Mesenchymal stem cell (in vitro differentiated cells and primary cell): ENCODE measurements around the gene IL6R.

ENCODE experiments used
- DNase-seq: peaks from one replicate; pipeline ENCODE4 v3.0.0-alpha.2; 2013
- H2AFZ ChIP-seq: one replicate; pipeline ENCODE4 v1.6.1; 2013; ENCODE audit warnings: low read depth, mild to moderate bottlenecking, control low read depth, inconsistent platforms, low read length, moderate library complexity
- H2AK5ac ChIP-seq: 2 replicates; pipeline ENCODE4 v1.6.1; 2013; ENCODE audit warnings: low read length, moderate library complexity, mild to moderate bottlenecking, inconsistent platforms; ENCODE audit not compliant: severe bottlenecking
- H2BK120ac ChIP-seq: one replicate; pipeline ENCODE4 v1.6.1; 2013; ENCODE audit warnings: low read depth, mild to moderate bottlenecking, inconsistent platforms, low read length, moderate library complexity
- H2BK12ac ChIP-seq, 2 experiments: one replicate each; pipeline ENCODE4 v1.6.1; 2013; ENCODE audit warnings: inconsistent platforms in 2 of 2, low read length in 2 of 2, mild to moderate bottlenecking in 2 of 2, moderate library complexity in 2 of 2, control low read depth in 1 of 2
- H2BK15ac ChIP-seq: one replicate; pipeline ENCODE4 v1.6.1; 2013; ENCODE audit warnings: mild to moderate bottlenecking, low read depth, inconsistent platforms; ENCODE audit not compliant: poor library complexity, severe bottlenecking
- H2BK5ac ChIP-seq: 2 replicates; pipeline ENCODE4 v1.6.1; 2013; ENCODE audit warnings: low read depth, mild to moderate bottlenecking, low read length, control low read depth, inconsistent platforms; ENCODE audit not compliant: poor library complexity, severe bottlenecking
- H3K14ac ChIP-seq, 2 experiments: one replicate each; pipeline ENCODE4 v1.6.1; 2013; ENCODE audit warnings: inconsistent platforms in 2 of 2, low read length in 2 of 2, control low read depth in 1 of 2, mild to moderate bottlenecking in 1 of 2, moderate library complexity in 1 of 2
- H3K18ac ChIP-seq, 2 experiments: one replicate each; pipeline ENCODE4 v1.6.1; 2013; ENCODE audit warnings: inconsistent platforms in 2 of 2, low read length in 2 of 2, control low read depth in 1 of 2, low read depth in 1 of 2, mild to moderate bottlenecking in 1 of 2
- H3K23ac ChIP-seq, 2 experiments: one replicate each; pipeline ENCODE4 v1.6.1; 2013; ENCODE audit warnings: inconsistent platforms in 2 of 2, low read length in 2 of 2, mild to moderate bottlenecking in 2 of 2, moderate library complexity in 2 of 2, control low read depth in 1 of 2
- H3K27ac ChIP-seq: 2 replicates; pipeline ENCODE4 v1.5.1; 2013; ENCODE audit warnings: mild to moderate bottlenecking, moderate library complexity, low read length, control low read depth, inconsistent platforms; ENCODE audit not compliant: poor library complexity, severe bottlenecking
- H3K27me3 ChIP-seq, 2 experiments: 2 replicates each; pipeline versions ENCODE4 v1.6.1 to v1.7.0; 2013; ENCODE audit warnings: low read length in 2 of 2, mild to moderate bottlenecking in 2 of 2, moderate library complexity in 2 of 2, control low read depth in 1 of 2, inconsistent platforms in 1 of 2; ENCODE audit not compliant: control insufficient read depth in 1 of 2, insufficient read depth in 1 of 2
- H3K36me3 ChIP-seq, 2 experiments: 2 replicates each; pipeline versions ENCODE4 v1.6.1 to v1.7.0; 2013; ENCODE audit warnings: low read length in 2 of 2, control low read depth in 1 of 2, inconsistent platforms in 1 of 2, low read depth in 1 of 2, mild to moderate bottlenecking in 1 of 2; ENCODE audit not compliant: insufficient read depth in 2 of 2, control insufficient read depth in 1 of 2
- H3K4ac ChIP-seq, 2 experiments: one replicate each; pipeline ENCODE4 v1.6.1; 2013; ENCODE audit warnings: inconsistent platforms in 2 of 2, low read length in 2 of 2, mild to moderate bottlenecking in 2 of 2, moderate library complexity in 2 of 2, control low read depth in 1 of 2, low read depth in 1 of 2
- H3K4me1 ChIP-seq: 2 replicates; pipeline ENCODE4 v1.6.1; 2013; ENCODE audit warnings: low read depth, low read length, control low read depth; ENCODE audit not compliant: control insufficient read depth, insufficient read depth
- H3K4me2 ChIP-seq: 2 replicates; pipeline ENCODE4 v1.6.1; 2013; ENCODE audit warnings: low read length, mild to moderate bottlenecking, inconsistent platforms; ENCODE audit not compliant: poor library complexity, severe bottlenecking
- H3K4me3 ChIP-seq, 2 experiments: 2 replicates each; pipeline versions ENCODE4 v1.5.1 to v1.7.0; 2013; ENCODE audit warnings: low read length in 2 of 2, mild to moderate bottlenecking in 2 of 2, control low read depth in 1 of 2, low read depth in 1 of 2; ENCODE audit not compliant: insufficient read depth in 1 of 2
- H3K79me1 ChIP-seq: replicated peaks from 2 replicates; pipeline ENCODE4 v1.6.1; 2013; ENCODE audit warnings: mild to moderate bottlenecking, control low read depth, low read length, inconsistent platforms; ENCODE audit not compliant: poor library complexity, severe bottlenecking
- H3K9ac ChIP-seq: 2 replicates; pipeline ENCODE4 v1.7.0; 2013; ENCODE audit warnings: mild to moderate bottlenecking, low read length, moderate library complexity
- H3K9me3 ChIP-seq: 2 replicates; pipeline ENCODE4 v1.7.0; 2013; ENCODE audit warnings: mild to moderate bottlenecking, low read length; ENCODE audit not compliant: control insufficient read depth
- H4K8ac ChIP-seq: one replicate; pipeline ENCODE4 v1.6.1; 2013; ENCODE audit warnings: inconsistent platforms, mild to moderate bottlenecking, low read length, moderate library complexity
- H4K91ac ChIP-seq: one replicate; pipeline ENCODE4 v1.6.1; 2013; ENCODE audit warnings: mild to moderate bottlenecking, low read length, inconsistent platforms
- WGBS: methylation state at CpG from one replicate; pipeline ENCODE4 v1.1.7; 2013; ENCODE audit warnings: mixed read lengths; 5-methylcytosine and 5-hydroxymethylcytosine counted together

The IL6R gene

GRCh38 chr1:154512760-154513159, 107.6 kb downstream of the IL6R start:
- Histone ChIP-seq H3K36me3 (no peaks in the 10 kb centered on the region), H4K8ac (no peak overlapping the region), H3K27ac (no peak overlapping the region), H4K91ac (no peak overlapping the region), H2AK5ac (no peak overlapping the region), H3K14ac (no peak overlapping the region), H3K18ac (no peak overlapping the region), H3K4me3 (no peak overlapping the region), H3K4me1 (no peaks in the 10 kb centered on the region), H2BK15ac (no peak overlapping the region), H3K4ac (no peak overlapping the region), H3K27me3 (peaks cover 43 to 48% of the 10 kb centered on the region in 2 experiments), H3K9me3 (no peaks in the 10 kb centered on the region), H3K79me1 (no peaks in the 10 kb centered on the region), H3K4me2 (no peak overlapping the region), H2BK120ac (no peak overlapping the region), H2BK12ac (no peak overlapping the region), H2BK5ac (no peak overlapping the region), H2AFZ (no peak overlapping the region), H3K9ac (no peak overlapping the region), H3K23ac (no peak overlapping the region)
- WGBS: 100% methylated on average over 1 of the region's 3 CpGs
- DNase-seq: no peak

- Histone ChIP-seq H2AK5ac (no peak overlapping the region), H3K36me3 (no peaks in the 10 kb centered on the region), H3K27ac (no peak overlapping the region), H3K27me3 (peaks cover 33 to 38% of the 10 kb centered on the region in 2 experiments), H4K8ac (no peak overlapping the region), H2BK12ac (no peak overlapping the region), H3K4ac (no peak overlapping the region), H3K14ac (no peak overlapping the region), H4K91ac (no peak overlapping the region), H2AFZ (no peak overlapping the region), H2BK120ac (no peak overlapping the region), H2BK15ac (no peak overlapping the region), H3K9ac (no peak overlapping the region), H3K79me1 (no peaks in the 10 kb centered on the region), H3K23ac (no peak overlapping the region), H3K18ac (no peak overlapping the region), H3K4me3 (no peak overlapping the region), H2BK5ac (no peak overlapping the region), H3K4me2 (no peak overlapping the region), H3K4me1 (no peaks in the 10 kb centered on the region), H3K9me3 (no peaks in the 10 kb centered on the region)
- DNase-seq: no peak
- WGBS: 92% methylated on average over 3 of the region's 7 CpGs
Observed at GRCh38 chr1:154514066-154514553, 109.0 kb downstream of the IL6R start.

GRCh38 chr1:154517661-154518060, 112.5 kb downstream of the IL6R start:
- H3K27ac ChIP-seq: no peak overlapping the region
- no peak for DNase-seq
- H2AFZ ChIP-seq: no peak overlapping the region
- H3K4me1 ChIP-seq: no peaks in the 10 kb centered on the region
- 94% methylated on average over 11 of the region's 11 CpGs for WGBS
- H2BK15ac ChIP-seq: no peak overlapping the region
- H3K18ac ChIP-seq: no peak overlapping the region
- H2BK5ac ChIP-seq: no peak overlapping the region
- H2BK12ac ChIP-seq: no peak overlapping the region
- H3K23ac ChIP-seq: no peak overlapping the region
- no peak overlapping the region for H3K9ac ChIP-seq
- no peaks in the 10 kb centered on the region for H3K79me1 ChIP-seq
- no peak overlapping the region for H3K4me3 ChIP-seq
- no peaks in the 10 kb centered on the region for H3K36me3 ChIP-seq
- no peak overlapping the region for H4K8ac ChIP-seq
- H3K4ac ChIP-seq: no peak overlapping the region
- no peak overlapping the region for H3K14ac ChIP-seq
- no peak overlapping the region for H3K4me2 ChIP-seq
- H4K91ac ChIP-seq: no peak overlapping the region
- H3K27me3 ChIP-seq: peaks cover 41 to 53% of the 10 kb centered on the region in 2 experiments
- no peak overlapping the region for H2BK120ac ChIP-seq
- no peak overlapping the region for H2AK5ac ChIP-seq
- no peaks in the 10 kb centered on the region for H3K9me3 ChIP-seq
